Stomach (tissue), 9 donors: Measurements from ENCODE around the gene HELZ2. TPM values are rescaled to one million over a fixed set of nuclear protein-coding genes. Genes with fewer than 3 reads are reported as not detected.
A peak's percentile ranks its signal among the peaks of the same experiment; 100 is the strongest.

ENCODE experiments used
- DNase-seq, 2 donors: peaks; one replicate each; pipeline versions ENCODE4 v3.0.0 to v3.0.0-alpha.2; 2013 to 2019
- H3K27ac ChIP-seq, 5 donors: fragments of 200-600 bp in 4 of 5; sonication (generic) in 4 of 5; one replicate each; pipeline ENCODE4 v1.5.1; 2013 to 2019; ENCODE audit warnings: mild to moderate bottlenecking in 1 of 5, moderate library complexity in 1 of 5
- H3K27me3 ChIP-seq, 3 donors: fragments of 200-600 bp; sonication (generic); one replicate each; pipeline ENCODE4 v1.5.1; 2017 to 2019; ENCODE audit warnings: mixed run types in 1 of 3
- H3K36me3 ChIP-seq, 4 donors: fragments of 200-600 bp; sonication (generic); 1 replicate in 3 of 4; 2 replicates in 1 of 4; pipeline ENCODE4 v1.5.1; 2016 to 2019
- H3K4me1 ChIP-seq, 4 donors: fragments of 200-600 bp; sonication (generic); one replicate each; pipeline ENCODE4 v1.5.1; 2016 to 2019
- H3K4me3 ChIP-seq, 4 donors: fragments of 200-600 bp; sonication (generic) in 3 of 4; one replicate each; pipeline ENCODE4 v1.5.1; 2016 to 2019; ENCODE audit warnings: mild to moderate bottlenecking in 1 of 4
- H3K9me3 ChIP-seq, 4 donors: fragments of 200-600 bp; sonication (generic); one replicate each; pipeline ENCODE4 v1.5.1; 2016 to 2019
- CTCF ChIP-seq, 7 experiments: fragments of 450-650 bp in 4 of 7; fragments of 200-600 bp in 3 of 7; sonication (generic) in 3 of 7; IDR thresholded peaks; one replicate each; pipeline ENCODE4 v1.5.1; 2016 to 2019; ENCODE audit warnings: antibody characterized with exemption in 7 of 7, control low read depth in 2 of 7, mild to moderate bottlenecking in 1 of 7
- EP300 ChIP-seq: sonication (generic); formaldehyde crosslinking; IDR thresholded peaks from one replicate; pipeline ENCODE4 v1.6.1; 2017; ENCODE audit warnings: antibody characterized with exemption
- POLR2A ChIP-seq, 4 donors: fragments of 450-650 bp; IDR thresholded peaks; one replicate each; pipeline ENCODE4 v1.6.1; 2016; ENCODE audit warnings: antibody characterized with exemption in 4 of 4, control low read depth in 2 of 4, mild to moderate bottlenecking in 1 of 4, moderate library complexity in 1 of 4
- POLR2AphosphoS5 ChIP-seq, 3 donors: sonication (generic); formaldehyde crosslinking; IDR thresholded peaks; one replicate each; pipeline ENCODE4 v1.6.1; 2016; ENCODE audit warnings: antibody characterized with exemption in 3 of 3
- WGBS, 5 donors: extraction: QIAGEN DNeasy Blood & Tissue Kit in 3 of 5; methylation state at CpG; one replicate each; pipeline versions ENCODE4 v1.1.5 to v1.1.7; 2013 to 2018; 5-methylcytosine and 5-hydroxymethylcytosine counted together
- intact Hi-C: fragments of 100-400 bp; cut with DNase I; formaldehyde crosslinking; loops from one replicate; pipeline ENCODE4 v1.15.1; 2023; ENCODE audit warnings: low total_unique reads
- polyA plus RNA-seq, 3 donors: library from polyadenylated mRNA; stranded (reverse); fragments of 200-250 nt; gene quantifications; one replicate each; pipeline ENCODE4 v1.2.3, GENCODE V29; 2013
- total RNA-seq, 5 donors: library from RNA; depleted of rRNA; stranded (reverse); fragments of >200 nt; gene quantifications; one replicate each; pipeline versions ENCODE4 v1.1.0 to v1.2.3, GENCODE V29; 2014 to 2016
- donor health status: healthy with polysubstance abuse.
- donor health status: Bipolar disorder and iron deficiency.
- donor health status: healthy.

HELZ2 gene
- total and polyA plus RNA-seq, 8 donors: 4.4 to 95.5 (median 30.1) TPM

DNA sequence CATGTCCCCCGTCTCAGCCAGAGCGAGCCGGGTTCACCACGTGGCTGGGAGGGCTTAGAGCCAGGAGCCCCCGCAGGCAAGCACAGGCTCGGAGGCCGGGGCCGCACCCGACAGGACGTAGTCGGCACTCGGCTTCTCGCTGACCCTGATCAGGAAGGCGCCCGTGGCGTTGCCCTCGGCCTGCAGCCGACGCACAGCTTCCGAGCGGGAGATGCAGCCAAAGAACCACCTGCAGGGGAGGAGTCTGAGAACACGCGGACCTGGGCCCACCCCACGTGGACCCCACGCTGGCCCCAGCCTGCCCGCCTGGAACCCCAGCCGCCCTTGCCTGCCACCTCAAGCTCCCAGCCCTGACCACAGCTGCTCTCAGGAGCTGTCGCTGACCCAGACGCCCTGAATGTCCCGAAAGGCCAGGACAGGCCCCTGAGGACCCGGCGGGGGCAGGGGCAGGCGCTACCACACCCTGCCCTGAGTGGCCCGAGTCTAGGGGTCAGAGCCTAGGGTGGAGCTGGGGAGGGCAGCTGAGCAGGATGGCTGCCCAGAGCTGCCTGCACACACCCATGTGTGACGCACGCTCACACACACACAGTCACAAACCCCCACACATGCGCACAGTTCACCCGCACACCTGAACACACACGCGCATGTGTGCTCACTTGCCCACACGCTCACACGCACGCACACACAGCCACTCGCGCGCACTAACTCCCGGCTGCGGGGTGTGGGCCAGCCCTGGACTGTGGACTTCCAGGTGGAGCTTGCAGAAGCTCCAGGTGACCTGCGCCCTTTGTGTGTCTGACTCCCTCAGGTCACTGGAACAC, 39.0 kb downstream of the HELZ2 start:
- H3K9me3 ChIP-seq: no peaks in the 10 kb centered on the region
- H3K4me3 ChIP-seq: peak overlapping the region in 1 of 4 donors; percentile 50
- H3K36me3 ChIP-seq: no peaks in the 10 kb centered on the region
- H3K27me3 ChIP-seq: peaks cover 0 to 63% (median 11%) of the 10 kb centered on the region in 3 donors
- peak overlapping the region; percentile 78 to 96 (median 90) for H3K27ac ChIP-seq
- 25 to 52% (median 37%) methylated on average over 15 to 49 of the region's 49 CpGs for WGBS, 5 donors
- peaks cover 35 to 65% (median 61%) of the 10 kb centered on the region in 4 donors for H3K4me1 ChIP-seq
- TF ChIP-seq EP300 (no peak), POLR2AphosphoS5 (IDR thresholded peaks at IDR 0.05) (peak in 2 of 3 donors; percentile 75 to 81), CTCF (IDR thresholded peaks at IDR 0.05) (no peak)
- intact Hi-C loops: loop anchor here (5.0 kb wide), 1 partner anchor 437 kb away; no protein-coding TSS in a partner anchor
- DNase-seq: peak; percentile 83 to 87

DNA sequence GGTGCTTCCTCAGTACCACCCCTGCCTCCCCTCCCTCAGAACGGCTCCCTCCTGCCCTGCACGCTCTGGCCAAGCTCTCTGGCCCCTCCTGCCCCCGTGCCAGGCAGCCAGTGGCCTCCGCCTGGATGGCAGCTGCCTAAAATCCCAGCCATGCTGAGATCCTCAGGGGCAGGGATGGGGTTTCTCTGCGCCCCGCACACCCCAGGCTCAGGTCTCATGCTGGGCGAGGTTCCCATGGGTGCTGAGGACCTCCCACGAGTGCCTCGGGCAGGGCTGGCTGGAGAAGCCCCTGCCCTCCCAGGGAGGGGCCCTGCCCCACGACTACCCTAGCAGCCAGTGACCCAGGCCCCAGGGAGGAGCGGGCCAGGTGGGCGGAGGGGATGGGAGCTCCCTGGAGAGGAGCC, 39.6 kb downstream of the HELZ2 start:
- intact Hi-C loops: no loop called here
- no peak for DNase-seq
- WGBS, 5 donors: 40 to 48% (median 41%) methylated on average over 7 to 12 of the region's 12 CpGs
- H3K4me3 ChIP-seq: peak overlapping the region in 1 of 4 donors; percentile 50
- TF ChIP-seq POLR2AphosphoS5 (IDR thresholded peaks at IDR 0.05): no peak
- no peak for TF ChIP-seq POLR2A (IDR thresholded peaks at IDR 0.05)
- no peak for TF ChIP-seq EP300
- no peak for TF ChIP-seq CTCF (IDR thresholded peaks at IDR 0.05)
- no peaks in the 10 kb centered on the region for H3K9me3 ChIP-seq
- peak overlapping the region; percentile 78 to 96 (median 90) for H3K27ac ChIP-seq
- H3K27me3 ChIP-seq: peaks cover 0 to 63% (median 11%) of the 10 kb centered on the region in 3 donors
- H3K4me1 ChIP-seq: peaks cover 35 to 61% (median 57%) of the 10 kb centered on the region in 4 donors
- no peaks in the 10 kb centered on the region for H3K36me3 ChIP-seq

GRCh38 chr20:63533871-63534393, 40.1 kb downstream of the HELZ2 start:
- TF ChIP-seq CTCF (IDR thresholded peaks at IDR 0.05) (no peak), POLR2AphosphoS5 (IDR thresholded peaks at IDR 0.05) (peak in 2 of 3 donors; percentile 87 to 95), EP300 (no peak), POLR2A (IDR thresholded peaks at IDR 0.05) (peak in 1 of 4 donors; percentile 30)
- WGBS, 5 donors: 19 to 56% (median 39%) methylated on average over 10 to 28 of the region's 28 CpGs
- Histone ChIP-seq H3K27ac (peak overlapping the region; percentile 78 to 96 (median 90)), H3K27me3 (peaks cover 0 to 63% (median 11%) of the 10 kb centered on the region in 3 donors), H3K4me3 (no peak overlapping the region), H3K4me1 (peaks cover 35 to 56% (median 52%) of the 10 kb centered on the region in 4 donors), H3K36me3 (no peaks in the 10 kb centered on the region), H3K9me3 (no peaks in the 10 kb centered on the region)
- DNase-seq: peak; percentile 83 to 94
- intact Hi-C loops: no loop called here

DNA sequence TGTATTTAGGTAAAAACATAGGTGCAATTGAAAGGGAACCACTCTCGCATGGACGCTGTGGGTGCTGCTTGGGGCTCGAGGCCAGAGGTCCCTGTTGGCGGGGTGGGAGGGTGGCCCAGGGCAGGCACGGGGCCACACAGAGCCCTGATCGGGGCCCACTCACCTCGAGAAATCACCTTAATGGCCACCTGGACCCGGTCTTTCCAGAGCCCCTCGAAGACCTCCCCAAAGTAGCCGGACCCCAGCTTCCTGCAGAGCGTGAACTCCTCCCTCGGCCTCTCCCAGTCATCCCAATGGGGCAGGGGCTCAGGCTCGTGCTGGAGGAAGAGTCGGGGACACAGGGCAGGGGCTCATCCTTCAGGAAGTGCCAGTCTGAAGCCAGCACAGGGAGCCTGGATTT, 40.7 kb downstream of the HELZ2 start:
- DNase-seq: no peak
- no peak for TF ChIP-seq CTCF (IDR thresholded peaks at IDR 0.05)
- TF ChIP-seq EP300: no peak
- TF ChIP-seq POLR2A (IDR thresholded peaks at IDR 0.05): no peak
- no peak for TF ChIP-seq POLR2AphosphoS5 (IDR thresholded peaks at IDR 0.05)
- peak overlapping the region in 1 of 4 donors; percentile 3 for H3K4me3 ChIP-seq
- peaks cover 34 to 50% (median 48%) of the 10 kb centered on the region in 4 donors for H3K4me1 ChIP-seq
- no peaks in the 10 kb centered on the region for H3K36me3 ChIP-seq
- WGBS, 5 donors: 80 to 83% (median 83%) methylated on average over 14 of the region's 14 CpGs
- H3K9me3 ChIP-seq: no peaks in the 10 kb centered on the region
- H3K27ac ChIP-seq: peak overlapping the region; percentile 78 to 96 (median 90)
- intact Hi-C loops: no loop called here
- H3K27me3 ChIP-seq: peaks cover 0 to 63% (median 11%) of the 10 kb centered on the region in 3 donors
